Prostate gland (tissue), 2 donors: Measurements from ENCODE around the gene KRT86. TPM values are rescaled to one million over a fixed set of nuclear protein-coding genes. Genes with fewer than 3 reads are reported as not detected.
A peak's percentile ranks its signal among the peaks of the same experiment; 100 is the strongest.

Source experiments
- DNase-seq: peaks from one replicate; pipeline ENCODE4 v3.0.0-alpha.2; 2019; ENCODE audit warnings: low spot score
- H3K27ac ChIP-seq, 2 donors: fragments of 200-600 bp; sonication (generic); 2 replicates each; pipeline ENCODE4 v1.5.1; 2017 to 2019
- H3K27me3 ChIP-seq: fragments of 200-600 bp; sonication (generic); replicated peaks from 2 replicates; pipeline ENCODE4 v1.5.1; 2019; ENCODE audit not compliant: insufficient read depth
- H3K36me3 ChIP-seq, 2 donors: fragments of 200-600 bp; sonication (generic); 1 replicate in 1 of 2; 2 replicates in 1 of 2; pipeline versions ENCODE4 v1.5.1 to v1.8.1; 2017 to 2019
- H3K4me1 ChIP-seq: fragments of 200-600 bp; sonication (generic); replicated peaks from 2 replicates; pipeline ENCODE4 v1.5.1; 2019
- H3K4me3 ChIP-seq, 2 donors: fragments of 200-600 bp; sonication (generic); 2 replicates each; pipeline ENCODE4 v1.5.1; 2017 to 2019
- H3K9me3 ChIP-seq: fragments of 200-600 bp; sonication (generic); 2 replicates; pipeline ENCODE4 v1.5.1; 2017
- CTCF ChIP-seq, 4 experiments: fragments of 200-600 bp in 2 of 4; fragments of 450-650 bp in 2 of 4; sonication (generic) in 2 of 4; IDR thresholded peaks; 1 replicate in 3 of 4; 2 replicates in 1 of 4; pipeline ENCODE4 v1.5.1; 2016 to 2019; ENCODE audit warnings: antibody characterized with exemption in 4 of 4, mild to moderate bottlenecking in 2 of 4, moderate library complexity in 2 of 4
- POLR2A ChIP-seq: fragments of 450-650 bp; IDR thresholded peaks from one replicate; pipeline ENCODE4 v1.6.1; 2016; ENCODE audit warnings: antibody characterized with exemption, mild to moderate bottlenecking
- POLR2AphosphoS5 ChIP-seq: sonication (generic); formaldehyde crosslinking; IDR thresholded peaks from one replicate; pipeline ENCODE4 v1.6.1; 2017; ENCODE audit warnings: antibody characterized with exemption
- WGBS: methylation state at CpG from one replicate; pipeline ENCODE4 v1.1.5; 2018; 5-methylcytosine and 5-hydroxymethylcytosine counted together
- intact Hi-C: fragments of 100-400 bp; cut with DNase I; formaldehyde crosslinking; loops from one replicate; pipeline ENCODE4 v1.14.2; 2022
- total RNA-seq, 2 donors: library from RNA; depleted of rRNA; stranded (reverse); fragments of >200 nt; gene quantifications; one replicate each; pipeline ENCODE4 v1.1.0, GENCODE V29; 2016

The KRT86 gene
- total RNA-seq, 2 donors from 2014 or later = 0.27 to 0.85 TPM

GRCh38 chr12:52247622-52248540, 26.6 kb upstream of the KRT86 start:
- H3K36me3 ChIP-seq = no peaks in the 10 kb centered on the region
- peak overlapping the region; percentile 71 to 87 for H3K27ac ChIP-seq
- no peaks in the 10 kb centered on the region for H3K9me3 ChIP-seq
- no peaks in the 10 kb centered on the region for H3K27me3 ChIP-seq
- peaks cover 19% of the 10 kb centered on the region for H3K4me1 ChIP-seq
- WGBS = 80% methylated on average over 10 of the region's 10 CpGs
- no peak for DNase-seq
- TF ChIP-seq POLR2A = no peak
- no peak for TF ChIP-seq CTCF (IDR thresholded peaks at IDR 0.05)
- TF ChIP-seq POLR2AphosphoS5 = no peak
- intact Hi-C loops = no loop called here
- no peak overlapping the region for H3K4me3 ChIP-seq

GRCh38 chr12:52248541-52249461, 25.6 kb upstream of the KRT86 start:
- intact Hi-C loops = no loop called here
- peak; percentile 85 for DNase-seq
- H3K9me3 ChIP-seq = no peaks in the 10 kb centered on the region
- 69% methylated on average over 18 of the region's 18 CpGs for WGBS
- peak overlapping the region; percentile 71 to 87 for H3K27ac ChIP-seq
- peaks cover 11% of the 10 kb centered on the region for H3K4me1 ChIP-seq
- no peak overlapping the region for H3K4me3 ChIP-seq
- no peaks in the 10 kb centered on the region for H3K27me3 ChIP-seq
- TF ChIP-seq CTCF (IDR thresholded peaks at IDR 0.05) (no peak), POLR2AphosphoS5 (peak; percentile 85), POLR2A (no peak)
- H3K36me3 ChIP-seq = no peaks in the 10 kb centered on the region

GRCh38 chr12:52249511-52250047, 24.9 kb upstream of the KRT86 start:
- intact Hi-C loops = no loop called here
- H3K36me3 ChIP-seq = no peaks in the 10 kb centered on the region
- peaks cover 4% of the 10 kb centered on the region for H3K4me1 ChIP-seq
- no peaks in the 10 kb centered on the region for H3K27me3 ChIP-seq
- DNase-seq = no peak
- 73% methylated on average over 2 of the region's 2 CpGs for WGBS
- no peak overlapping the region for H3K4me3 ChIP-seq
- H3K9me3 ChIP-seq = no peaks in the 10 kb centered on the region
- TF ChIP-seq POLR2AphosphoS5 = no peak
- no peak for TF ChIP-seq POLR2A
- no peak for TF ChIP-seq CTCF (IDR thresholded peaks at IDR 0.05)
- peak overlapping the region; percentile 71 to 87 for H3K27ac ChIP-seq

GRCh38 chr12:52250048-52250990, 24.1 kb upstream of the KRT86 start:
- TF ChIP-seq POLR2A (no peak), POLR2AphosphoS5 (no peak), CTCF (IDR thresholded peaks at IDR 0.05) (no peak)
- no peaks in the 10 kb centered on the region for H3K9me3 ChIP-seq
- H3K4me1 ChIP-seq = peaks cover 2% of the 10 kb centered on the region
- intact Hi-C loops = no loop called here
- H3K4me3 ChIP-seq = no peak overlapping the region
- H3K27ac ChIP-seq = peak overlapping the region; percentile 71 to 87
- H3K27me3 ChIP-seq = no peaks in the 10 kb centered on the region
- no peaks in the 10 kb centered on the region for H3K36me3 ChIP-seq
- WGBS = 80% methylated on average over 35 of the region's 52 CpGs
- no peak for DNase-seq
